SK-N-SH (cell line): ENCODE measurements around the gene LARGE2. TPM values are rescaled to one million over a fixed set of nuclear protein-coding genes. Genes with fewer than 3 reads are reported as not detected.
A peak's percentile ranks its signal among the peaks of the same experiment; 100 is the strongest.

Source experiments
- CTCF ChIA-PET: fragments of 300-600, 350-600 bp; formaldehyde crosslinking; extraction: SDS; loops from one replicate; lab custom pipeline; 2021; lab: Yijun Ruan, JAX
- POLR2A ChIA-PET: fragments of 350-600 bp; sonication (Branson Sonifier 250); formaldehyde crosslinking; extraction: SDS; loops from one replicate; lab custom pipeline; 2020; ENCODE audit warnings: antibody characterized with exemption, inconsistent platforms; lab: Yijun Ruan, JAX
- DNase-seq: peaks from one replicate; pipeline ENCODE4 v3.0.0; 2012
- H2AFZ ChIP-seq: fragments of 200-600 bp; sonication (generic); 2 replicates; pipeline ENCODE4 v1.8.1; 2016; ENCODE audit warnings: antibody characterized with exemption, mild to moderate bottlenecking, low read depth
- H3F3A ChIP-seq: fragments of 200-600 bp; sonication (generic); replicated peaks from 2 replicates; pipeline ENCODE3; 2016; ENCODE audit warnings: antibody characterized with exemption, mild to moderate bottlenecking; ENCODE audit not compliant: insufficient read depth
- H3K27ac ChIP-seq, 2 experiments: fragments of 200-500 bp in 1 of 2; fragments of 200-600 bp in 1 of 2; sonication (Bioruptor generic) in 1 of 2; sonication (generic), shearing (Covaris generic) in 1 of 2; 2 replicates each; pipeline versions ENCODE4 v1.5.1 to v1.6.1; 2014 to 2016; ENCODE audit warnings: low read depth in 2 of 2, inconsistent platforms in 1 of 2, low read length in 1 of 2, mild to moderate bottlenecking in 1 of 2, mixed read lengths in 1 of 2
- H3K27me3 ChIP-seq: fragments of 200-600 bp; sonication (generic), shearing (Covaris generic); 2 replicates; pipeline ENCODE4 v1.6.1; 2016; ENCODE audit warnings: mixed run types; ENCODE audit not compliant: insufficient read depth
- H3K36me3 ChIP-seq, 2 experiments: fragments of 200-500 bp in 1 of 2; fragments of 200-600 bp in 1 of 2; sonication (Bioruptor generic) in 1 of 2; sonication (generic) in 1 of 2; replicated peaks in 1 of 2; 2 replicates each; pipeline versions ENCODE3 to v1.5.1; 2014 to 2016; ENCODE audit warnings: low read length in 1 of 2, mild to moderate bottlenecking in 1 of 2; ENCODE audit not compliant: insufficient read depth in 2 of 2, control insufficient read depth in 1 of 2
- H3K4me1 ChIP-seq, 2 experiments: fragments of 200-500 bp in 1 of 2; fragments of 200-600 bp in 1 of 2; sonication (Bioruptor generic) in 1 of 2; sonication (generic), shearing (Covaris generic) in 1 of 2; 2 replicates each; pipeline versions ENCODE4 v1.5.1 to v1.6.1; 2014 to 2016; ENCODE audit warnings: low read depth in 1 of 2, low read length in 1 of 2, mixed run types in 1 of 2; ENCODE audit not compliant: insufficient read depth in 2 of 2, control insufficient read depth in 1 of 2
- H3K4me2 ChIP-seq: fragments of 200-600 bp; sonication (generic), shearing (Covaris generic); 2 replicates; pipeline ENCODE4 v1.6.1; 2017; ENCODE audit warnings: mixed run types
- H3K4me3 ChIP-seq, 2 experiments: fragments of 200-500 bp in 1 of 2; fragments of 200-600 bp in 1 of 2; sonication (Bioruptor generic) in 1 of 2; sonication (generic), shearing (Covaris generic) in 1 of 2; 2 replicates each; pipeline versions ENCODE4 v1.5.1 to v1.8.1; 2014 to 2016; ENCODE audit warnings: low read depth in 2 of 2, inconsistent platforms in 1 of 2, low read length in 1 of 2, mild to moderate bottlenecking in 1 of 2, mixed read lengths in 1 of 2, moderate library complexity in 1 of 2
- H3K79me2 ChIP-seq: fragments of 200-600 bp; sonication (generic); 2 replicates; pipeline ENCODE4 v1.8.1; 2017; ENCODE audit warnings: mild to moderate bottlenecking; ENCODE audit not compliant: insufficient read depth
- H3K9ac ChIP-seq: fragments of 200-600 bp; sonication (generic); 2 replicates; pipeline ENCODE4 v1.6.1; 2017; ENCODE audit warnings: mixed run types
- H3K9me2 ChIP-seq: fragments of 200-600 bp; sonication (generic); 2 replicates; pipeline ENCODE4 v1.6.1; 2017; ENCODE audit warnings: mixed run types
- H3K9me3 ChIP-seq: fragments of 200-600 bp; sonication (generic); 2 replicates; pipeline ENCODE4 v1.6.1; 2017; ENCODE audit warnings: mixed run types, mild to moderate bottlenecking, moderate library complexity
- H4K20me1 ChIP-seq: fragments of 200-600 bp; sonication (generic); 2 replicates; pipeline ENCODE4 v1.6.1; 2017; ENCODE audit warnings: mild to moderate bottlenecking, mixed run types; ENCODE audit not compliant: insufficient read depth
- CHD2 ChIP-seq: fragments of 150-350 bp; IDR thresholded peaks from 2 replicates; pipeline ENCODE4 v1.6.1; 2018; ENCODE audit warnings: low read length; ENCODE audit not compliant: partially characterized antibody
- CTCF ChIP-seq: fragments of 200-600 bp; sonication (generic); IDR thresholded peaks from 2 replicates; pipeline ENCODE4 v1.6.1; 2017; ENCODE audit warnings: antibody characterized with exemption, mild to moderate bottlenecking, moderate library complexity
- EP300 ChIP-seq, 2 experiments: IDR thresholded peaks; 2 replicates each; pipeline versions ENCODE4 v1.4.0 to v1.6.1; 2012; ENCODE audit warnings: borderline replicate concordance in 1 of 2, low read depth in 1 of 2, low read length in 1 of 2
- EZH2phosphoT487 ChIP-seq: fragments of 200-600 bp; sonication (generic); IDR thresholded peaks from 2 replicates; pipeline ENCODE4 v1.6.1; 2017; ENCODE audit warnings: low read depth, mixed run types, mild to moderate bottlenecking, antibody characterized with exemption, moderate library complexity, borderline replicate concordance
- GABPA ChIP-seq: IDR thresholded peaks from 2 replicates; pipeline ENCODE4 v1.4.0; 2012; ENCODE audit warnings: low read depth, mild to moderate bottlenecking
- JUND ChIP-seq: IDR thresholded peaks from 2 replicates; pipeline ENCODE4 v1.4.0; 2012
- MAX ChIP-seq: IDR thresholded peaks from 2 replicates; pipeline ENCODE4 v1.4.0; 2012; ENCODE audit warnings: low read depth
- MEF2A ChIP-seq: IDR thresholded peaks from 2 replicates; pipeline ENCODE4 v1.4.0; 2012; ENCODE audit warnings: low read depth, borderline replicate concordance
- PBX3 ChIP-seq: IDR thresholded peaks from 2 replicates; pipeline ENCODE4; 2012
- REST ChIP-seq: IDR thresholded peaks from 2 replicates; pipeline ENCODE4 v1.6.1; 2012; ENCODE audit warnings: mild to moderate bottlenecking, low read depth, low read length, moderate library complexity
- RFX5 ChIP-seq: IDR thresholded peaks from 2 replicates; pipeline ENCODE4 v1.6.1; 2012; ENCODE audit warnings: mild to moderate bottlenecking, improper control_type of control experiment, low read length
- SMC3 ChIP-seq: IDR thresholded peaks from 2 replicates; pipeline ENCODE4 v1.6.1; 2012; ENCODE audit warnings: low read depth, low read length, improper control_type of control experiment
- TAF1 ChIP-seq: IDR thresholded peaks from 2 replicates; pipeline ENCODE4 v1.6.1; 2012; ENCODE audit warnings: low read depth, mild to moderate bottlenecking, low read length, moderate library complexity, borderline replicate concordance
- TCF12 ChIP-seq: IDR thresholded peaks from 2 replicates; pipeline ENCODE4 v1.4.0; 2012
- YY1 ChIP-seq: IDR thresholded peaks from 2 replicates; pipeline ENCODE4 v1.4.0; 2012; ENCODE audit warnings: low read depth, mild to moderate bottlenecking
- WGBS: methylation state at CpG from one replicate; pipeline ENCODE4 v1.1.6; 2017; ENCODE audit warnings: low lambda C conversion rate; 5-methylcytosine and 5-hydroxymethylcytosine counted together
- polyA plus RNA-seq, 3 experiments: library from polyadenylated mRNA; depleted of rRNA; stranded (reverse); fragments of >200 nt; gene quantifications; 2 replicates each; pipeline ENCODE4 v1.2.3, GENCODE V29; 2012

The LARGE2 gene
- polyA plus RNA-seq, 1 of the 3 experiments (the other 2 are of a cell fraction), result 2.4 TPM

GRCh38 chr11:45932217-45932616 is 9.8 kb downstream of the LARGE2 start (continued):
- TF ChIP-seq YY1 (no peak), JUND (no peak), EZH2phosphoT487 (no peak), MAX (no peak)

- ChIA-PET CTCF (interaction anchor here (0.6 to 1.2 kb wide), 2 partner anchors 73 to 74 kb away, joined by 3 to 5 read pairs; no protein-coding TSS in a partner anchor), POLR2A (no interaction called here)
- Histone ChIP-seq H3K79me2 (no peaks in the 10 kb centered on the region), H4K20me1 (no peaks in the 10 kb centered on the region), H3K36me3 (peaks cover 22 to 49% of the 10 kb centered on the region in 2 experiments), H3K27ac (no peak overlapping the region), H3K4me3 (no peak overlapping the region), H3F3A (no peaks in the 10 kb centered on the region), H3K4me2 (no peak overlapping the region), H3K4me1 (peaks cover 0 to 5% of the 10 kb centered on the region in 2 experiments; a peak in 1 of 4 replicates), H3K9me3 (no peaks in the 10 kb centered on the region), H3K9me2 (no peaks in the 10 kb centered on the region), H3K9ac (no peak overlapping the region), H3K27me3 (no peaks in the 10 kb centered on the region), H2AFZ (no peak overlapping the region)
- 87% methylated on average over 13 of the region's 15 CpGs for WGBS
- DNase-seq, result no peak
- peak; percentile 49 for TF ChIP-seq PBX3
- no peak for TF ChIP-seq MEF2A
Observed at GRCh38 chr11:45933131-45933831, 10.8 kb downstream of the LARGE2 start.

GRCh38 chr11:45933846-45934579 is 11.6 kb downstream of the LARGE2 start:
- Histone ChIP-seq H2AFZ (no peak overlapping the region), H4K20me1 (no peaks in the 10 kb centered on the region), H3K79me2 (no peaks in the 10 kb centered on the region), H3K4me1 (peaks cover 0 to 5% of the 10 kb centered on the region in 2 experiments; a peak in 1 of 4 replicates), H3F3A (no peaks in the 10 kb centered on the region), H3K36me3 (peaks cover 22 to 51% of the 10 kb centered on the region in 2 experiments), H3K9me3 (no peaks in the 10 kb centered on the region), H3K9me2 (no peaks in the 10 kb centered on the region), H3K27me3 (no peaks in the 10 kb centered on the region), H3K4me3 (no peak overlapping the region), H3K4me2 (no peak overlapping the region), H3K27ac (no peak overlapping the region), H3K9ac (no peak overlapping the region)
- CTCF ChIA-PET, result interaction anchor here (2.0 kb wide), 1 partner anchor 31 kb away, joined by 8 read pairs; no protein-coding TSS in a partner anchor
- WGBS, result 92% methylated on average over 17 of the region's 21 CpGs
- DNase-seq, result no peak
- POLR2A ChIA-PET, result interaction anchor here (0.7 kb wide), 1 partner anchor 74 kb away, joined by 3 read pairs; no protein-coding TSS in a partner anchor
- TF ChIP-seq GABPA (no peak), MEF2A (no peak), RFX5 (no peak), EP300 (IDR thresholded peaks at IDR 0.05; ENCODE audit: borderline replicate concordance in 1 of 2, low read depth in 1 of 2, low read length in 1 of 2) (no peak), CHD2 (no peak), TCF12 (no peak), CTCF (no peak), TAF1 (no peak), SMC3 (no peak), REST (no peak)
